Progenitor cell of endocrine pancreas (in vitro differentiated cells): ENCODE measurements around the gene AXIN2. TPM values are rescaled to one million over a fixed set of nuclear protein-coding genes. Genes with fewer than 3 reads are reported as not detected.
A peak's percentile ranks its signal among the peaks of the same experiment; 100 is the strongest.

ENCODE experiments used
- DNase-seq: peaks from one replicate; pipeline ENCODE4 v3.0.0; 2021; ENCODE audit warnings: low spot score; ENCODE audit not compliant: unreplicated experiment
- H3K27ac Mint-ChIP-seq: 2 replicates; pipeline ENCODE4 v1.8.0; 2021; ENCODE audit warnings: mild to moderate bottlenecking, moderate library complexity, mixed read lengths
- H3K27me3 Mint-ChIP-seq: 2 replicates; pipeline ENCODE4 v1.8.0; 2021; ENCODE audit warnings: mixed read lengths
- H3K36me3 Mint-ChIP-seq: 2 replicates; pipeline ENCODE4 v1.8.0; 2022; ENCODE audit warnings: mixed read lengths; ENCODE audit not compliant: insufficient read depth
- H3K4me1 Mint-ChIP-seq: 2 replicates; pipeline ENCODE4 v1.8.0; 2021; ENCODE audit warnings: low read depth, mixed read lengths
- H3K4me3 Mint-ChIP-seq: 2 replicates; pipeline ENCODE4 v1.8.0; 2021; ENCODE audit warnings: low read depth, mild to moderate bottlenecking, moderate library complexity, mixed read lengths
- H3K9me3 Mint-ChIP-seq: 2 replicates; pipeline ENCODE4 v1.8.0; 2021; ENCODE audit warnings: low read depth, mixed read lengths
- total RNA-seq: library from RNA; stranded (reverse); gene quantifications from 2 replicates; pipeline ENCODE4 v1.2.1, GENCODE V29; 2021
- TF ChIP-seq, protein P1 (sequence below): fragments of 200-600 bp; sonication (generic); IDR thresholded peaks from one replicate; pipeline ENCODE4 v1.5.0; 2021; ENCODE audit warnings: antibody characterized with exemption, mild to moderate bottlenecking; ENCODE audit not compliant: unreplicated experiment

The AXIN2 gene
- total RNA-seq, 1 donor from 2014 or later, result 10.2 TPM

- Mint-ChIP-seq H3K9me3 (no peaks in the 10 kb centered on the region), H3K27me3 (peaks cover 8% of the 10 kb centered on the region), H3K4me3 (no peak overlapping the region), H3K27ac (no peak overlapping the region), H3K4me1 (peaks cover 10% of the 10 kb centered on the region), H3K36me3 (peaks cover 4% of the 10 kb centered on the region)
- TF ChIP-seq, protein P1, sequence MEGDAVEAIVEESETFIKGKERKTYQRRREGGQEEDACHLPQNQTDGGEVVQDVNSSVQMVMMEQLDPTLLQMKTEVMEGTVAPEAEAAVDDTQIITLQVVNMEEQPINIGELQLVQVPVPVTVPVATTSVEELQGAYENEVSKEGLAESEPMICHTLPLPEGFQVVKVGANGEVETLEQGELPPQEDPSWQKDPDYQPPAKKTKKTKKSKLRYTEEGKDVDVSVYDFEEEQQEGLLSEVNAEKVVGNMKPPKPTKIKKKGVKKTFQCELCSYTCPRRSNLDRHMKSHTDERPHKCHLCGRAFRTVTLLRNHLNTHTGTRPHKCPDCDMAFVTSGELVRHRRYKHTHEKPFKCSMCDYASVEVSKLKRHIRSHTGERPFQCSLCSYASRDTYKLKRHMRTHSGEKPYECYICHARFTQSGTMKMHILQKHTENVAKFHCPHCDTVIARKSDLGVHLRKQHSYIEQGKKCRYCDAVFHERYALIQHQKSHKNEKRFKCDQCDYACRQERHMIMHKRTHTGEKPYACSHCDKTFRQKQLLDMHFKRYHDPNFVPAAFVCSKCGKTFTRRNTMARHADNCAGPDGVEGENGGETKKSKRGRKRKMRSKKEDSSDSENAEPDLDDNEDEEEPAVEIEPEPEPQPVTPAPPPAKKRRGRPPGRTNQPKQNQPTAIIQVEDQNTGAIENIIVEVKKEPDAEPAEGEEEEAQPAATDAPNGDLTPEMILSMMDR, result no peak
- DNase-seq, result no peak
These were observed 4.5 kb downstream of the AXIN2 start for GRCh38 chr17:65556910-65557348.

DNA sequence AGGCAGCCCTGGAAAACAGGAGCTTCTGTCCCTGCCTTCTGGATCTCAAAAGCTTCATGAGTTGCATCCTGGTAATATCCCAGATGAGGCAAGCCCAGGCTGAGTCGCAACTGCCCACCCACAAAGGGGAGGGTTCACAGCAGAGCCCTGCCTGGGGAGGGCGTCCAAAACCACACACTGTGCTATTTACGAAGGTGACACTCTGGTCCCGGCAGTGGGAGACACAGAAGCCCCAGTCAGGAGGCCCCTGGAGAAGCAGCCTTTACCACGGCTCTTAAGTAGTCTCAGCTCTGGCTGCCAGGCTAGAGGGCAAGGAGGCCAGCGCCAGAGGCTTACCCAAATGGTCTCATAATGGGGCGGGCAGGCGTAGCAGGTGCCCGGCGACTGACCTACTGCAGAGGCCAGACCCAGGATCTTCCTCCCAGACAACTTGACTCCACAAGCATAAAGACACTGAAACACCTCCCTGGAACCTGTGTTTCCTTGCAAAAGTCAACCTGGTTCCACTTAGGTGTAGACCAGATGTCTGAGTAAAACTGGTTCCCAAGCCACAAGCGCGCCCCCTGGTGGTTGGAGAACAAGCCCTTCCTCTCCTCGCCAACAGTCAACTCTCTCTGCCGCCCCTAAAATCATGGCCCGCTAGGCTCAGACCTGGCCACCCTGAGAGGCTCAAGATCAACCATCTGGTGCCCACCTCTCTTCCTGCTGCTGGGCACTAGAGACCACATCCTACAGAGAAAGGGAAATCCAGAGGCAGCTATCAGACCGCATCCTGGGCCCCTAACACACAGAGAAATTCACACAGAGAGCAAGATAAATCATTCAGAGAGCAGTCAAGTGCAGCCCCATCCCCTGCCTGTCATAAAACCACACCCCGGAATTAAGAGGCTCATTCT, 5.2 kb downstream of the AXIN2 start:
- TF ChIP-seq, protein P1, result peak; percentile 87
- Mint-ChIP-seq H3K4me3 (no peak overlapping the region), H3K4me1 (peaks cover 9% of the 10 kb centered on the region), H3K36me3 (peaks cover 6% of the 10 kb centered on the region), H3K9me3 (no peaks in the 10 kb centered on the region), H3K27me3 (peaks cover 6% of the 10 kb centered on the region), H3K27ac (no peak overlapping the region)
- peak; percentile 71 for DNase-seq

DNA sequence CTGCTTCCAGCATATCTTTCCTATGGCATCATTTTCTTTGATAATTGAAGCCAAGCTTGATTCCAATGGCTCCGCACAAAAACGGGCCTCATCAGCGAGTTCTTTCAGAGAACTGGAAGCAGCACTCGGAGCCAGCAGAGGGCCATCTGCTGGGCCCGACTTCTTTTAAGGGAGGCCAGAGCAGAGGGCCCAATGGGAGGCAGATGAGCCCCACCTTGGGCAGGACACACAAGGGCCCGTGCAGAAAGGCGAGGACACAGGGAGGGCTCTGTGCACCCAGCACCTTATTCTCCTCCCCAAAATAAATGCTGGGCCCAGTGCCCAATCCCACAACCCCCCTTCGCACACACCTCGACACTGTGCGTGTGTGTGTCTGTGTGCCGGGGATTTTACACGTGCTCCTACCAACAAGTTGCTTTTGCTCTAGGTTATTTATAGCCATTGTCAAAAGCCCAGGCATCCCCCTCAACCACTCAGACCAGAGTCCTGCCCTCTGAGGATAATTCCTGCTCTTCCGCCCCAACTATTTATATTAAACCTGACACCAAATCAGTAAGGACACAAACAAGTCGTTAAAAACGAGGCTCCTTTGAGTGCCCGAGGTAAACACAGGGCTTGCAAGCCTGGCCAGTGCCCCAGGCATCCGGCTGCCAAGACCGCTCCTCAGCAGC, 6.8 kb downstream of the AXIN2 start:
- Mint-ChIP-seq H3K4me3 (no peak overlapping the region), H3K27me3 (peaks cover 6% of the 10 kb centered on the region), H3K36me3 (peaks cover 6% of the 10 kb centered on the region), H3K27ac (no peak overlapping the region), H3K9me3 (no peaks in the 10 kb centered on the region), H3K4me1 (peaks cover 14% of the 10 kb centered on the region)
- TF ChIP-seq, protein P1, result no peak
- DNase-seq, result no peak

DNA sequence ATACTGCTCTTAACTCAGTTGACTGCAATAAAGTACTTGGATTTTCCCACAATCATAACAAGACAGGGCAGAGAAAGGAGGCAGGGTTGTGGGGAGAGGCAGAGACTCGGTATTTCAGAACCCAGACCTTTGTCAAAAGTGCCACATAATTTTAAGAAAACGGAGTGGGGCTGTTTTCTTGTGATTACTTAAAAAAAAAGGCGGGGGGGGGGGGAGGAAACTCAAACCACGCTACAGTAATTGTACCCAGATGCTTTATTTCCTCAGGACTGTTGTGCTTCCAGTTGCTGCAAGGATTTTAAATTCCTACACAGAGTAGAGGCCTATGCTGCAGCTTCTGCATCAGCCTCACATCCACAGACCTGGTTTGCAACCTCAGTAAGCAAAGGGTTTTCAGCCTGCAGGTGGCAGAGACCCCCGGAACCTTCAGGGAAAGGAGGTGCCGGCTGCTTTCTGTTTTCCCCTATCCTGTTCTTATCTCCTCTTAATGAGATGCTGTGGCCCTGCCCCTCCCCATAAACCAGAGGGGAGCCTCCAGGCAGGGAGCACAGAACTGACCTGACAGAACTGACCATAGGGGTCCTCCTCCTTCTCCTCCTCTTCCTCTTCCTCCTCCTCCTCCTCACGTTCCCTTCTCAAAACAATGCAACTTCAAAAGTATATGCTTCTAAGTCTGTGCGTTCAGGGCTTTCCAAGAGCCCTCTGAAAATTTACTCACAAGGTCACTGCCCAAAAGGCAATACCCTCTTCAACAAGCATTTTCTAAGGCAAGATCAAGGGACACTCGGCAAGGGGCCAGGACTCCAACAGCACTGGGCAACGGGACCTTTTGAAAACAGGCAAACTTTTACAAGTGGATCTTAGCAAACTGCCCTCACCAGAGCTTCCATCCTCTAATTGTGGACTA, 7.5 kb downstream of the AXIN2 start:
- Mint-ChIP-seq H3K27ac (no peak overlapping the region), H3K4me3 (no peak overlapping the region), H3K9me3 (no peaks in the 10 kb centered on the region), H3K27me3 (no peaks in the 10 kb centered on the region), H3K36me3 (peaks cover 11% of the 10 kb centered on the region), H3K4me1 (peaks cover 9% of the 10 kb centered on the region)
- DNase-seq, result no peak
- TF ChIP-seq, protein P1, result no peak
